ENCODE data around the gene STRBP.

STRBP gene

DNA sequence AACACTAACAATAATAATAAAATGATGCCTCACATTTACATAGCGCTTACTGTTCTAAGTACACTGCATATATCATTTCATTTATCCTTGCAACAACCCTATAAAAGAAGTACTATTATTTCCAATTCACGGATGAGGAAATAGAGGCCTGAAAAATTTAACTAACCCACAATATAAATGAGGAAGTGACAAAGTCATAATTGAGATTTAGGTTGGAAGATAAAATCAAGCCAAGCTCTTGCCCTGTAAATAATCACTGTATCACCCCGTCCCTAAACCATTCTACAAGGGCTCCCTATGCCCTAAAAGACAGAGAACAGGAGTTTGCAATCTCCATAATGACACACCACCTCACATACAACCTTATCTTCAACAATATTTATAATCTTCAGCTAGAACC lies 49.6 kb downstream of the STRBP start:
- H3K4me1 Mint-ChIP-seq, result peaks cover 38% of the 10 kb centered on the region
- no peaks in the 10 kb centered on the region for H3K9me3 Mint-ChIP-seq
- DNase-seq, result no peak
- no peak overlapping the region for H3K4me3 Mint-ChIP-seq
- H3K36me3 Mint-ChIP-seq (ENCODE audit: low read depth), result peaks cover 11% of the 10 kb centered on the region
- H3K27me3 Mint-ChIP-seq (ENCODE audit: low read depth, poor library complexity), result no peaks in the 10 kb centered on the region
- H3K27ac Mint-ChIP-seq, result no peak overlapping the region
- TF ChIP-seq, protein P1, sequence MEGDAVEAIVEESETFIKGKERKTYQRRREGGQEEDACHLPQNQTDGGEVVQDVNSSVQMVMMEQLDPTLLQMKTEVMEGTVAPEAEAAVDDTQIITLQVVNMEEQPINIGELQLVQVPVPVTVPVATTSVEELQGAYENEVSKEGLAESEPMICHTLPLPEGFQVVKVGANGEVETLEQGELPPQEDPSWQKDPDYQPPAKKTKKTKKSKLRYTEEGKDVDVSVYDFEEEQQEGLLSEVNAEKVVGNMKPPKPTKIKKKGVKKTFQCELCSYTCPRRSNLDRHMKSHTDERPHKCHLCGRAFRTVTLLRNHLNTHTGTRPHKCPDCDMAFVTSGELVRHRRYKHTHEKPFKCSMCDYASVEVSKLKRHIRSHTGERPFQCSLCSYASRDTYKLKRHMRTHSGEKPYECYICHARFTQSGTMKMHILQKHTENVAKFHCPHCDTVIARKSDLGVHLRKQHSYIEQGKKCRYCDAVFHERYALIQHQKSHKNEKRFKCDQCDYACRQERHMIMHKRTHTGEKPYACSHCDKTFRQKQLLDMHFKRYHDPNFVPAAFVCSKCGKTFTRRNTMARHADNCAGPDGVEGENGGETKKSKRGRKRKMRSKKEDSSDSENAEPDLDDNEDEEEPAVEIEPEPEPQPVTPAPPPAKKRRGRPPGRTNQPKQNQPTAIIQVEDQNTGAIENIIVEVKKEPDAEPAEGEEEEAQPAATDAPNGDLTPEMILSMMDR (IDR thresholded peaks at IDR 0.05), result no peak

DNA sequence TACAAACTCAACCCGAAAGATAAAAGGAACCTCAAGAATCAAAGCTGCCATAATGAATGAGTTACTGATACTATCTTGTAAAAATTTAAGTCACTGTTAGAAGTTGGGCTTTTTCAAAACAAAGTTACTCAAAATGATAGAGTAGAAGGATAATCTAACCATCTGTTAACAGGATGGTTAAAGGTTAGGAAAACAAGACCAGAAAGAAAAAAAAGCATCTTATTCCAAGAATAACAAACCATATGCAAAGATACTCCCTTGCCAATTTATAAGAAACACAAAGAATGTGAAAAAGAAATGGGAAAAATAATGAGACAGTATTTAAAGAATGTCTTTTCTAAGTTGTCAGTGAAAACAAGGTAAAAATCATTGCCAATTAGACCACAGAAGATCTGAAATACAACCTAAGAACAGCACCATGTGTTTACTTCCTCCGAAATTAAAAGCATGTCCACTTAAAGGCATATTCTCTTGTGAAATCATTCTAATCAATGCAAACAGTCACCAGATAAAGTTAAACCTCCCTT lies 51.2 kb downstream of the STRBP start:
- H3K9me3 Mint-ChIP-seq, result no peaks in the 10 kb centered on the region
- no peaks in the 10 kb centered on the region for H3K27me3 Mint-ChIP-seq (ENCODE audit: low read depth, poor library complexity)
- peaks cover 10% of the 10 kb centered on the region for H3K36me3 Mint-ChIP-seq (ENCODE audit: low read depth)
- peaks cover 38% of the 10 kb centered on the region for H3K4me1 Mint-ChIP-seq
- H3K4me3 Mint-ChIP-seq, result peak overlapping the region; percentile 29
- H3K27ac Mint-ChIP-seq, result peak overlapping the region; percentile 63
- TF ChIP-seq, protein P1 (IDR thresholded peaks at IDR 0.05), result no peak
- DNase-seq, result no peak

DNA sequence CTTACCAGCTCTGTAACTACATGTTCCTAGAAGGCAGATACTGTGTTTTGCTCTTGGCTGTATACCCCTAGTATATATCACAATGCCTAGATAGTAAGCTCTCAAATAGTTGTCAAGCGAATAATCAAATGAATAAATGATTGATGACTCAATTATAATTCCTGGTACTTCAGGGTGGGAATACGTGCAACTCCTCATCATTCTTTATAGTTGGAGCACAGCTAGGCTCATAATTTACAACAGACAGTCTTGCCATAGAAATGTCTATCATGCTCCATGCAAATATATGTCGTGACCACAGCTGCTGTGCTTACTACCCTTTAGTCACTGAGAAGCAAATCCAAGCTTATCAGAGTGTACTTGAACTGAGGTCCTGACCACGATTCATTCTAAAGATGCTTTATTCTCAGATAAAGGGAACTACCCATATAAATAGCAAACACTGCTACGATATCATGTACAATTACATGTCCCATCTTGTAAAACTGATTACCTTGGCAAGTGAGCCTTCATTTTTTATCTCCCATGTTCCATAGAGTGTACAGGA lies 52.1 kb downstream of the STRBP start:
- H3K27me3 Mint-ChIP-seq (ENCODE audit: low read depth, poor library complexity), result no peaks in the 10 kb centered on the region
- DNase-seq, result no peak
- TF ChIP-seq, protein P1 (IDR thresholded peaks at IDR 0.05), result no peak
- peaks cover 35% of the 10 kb centered on the region for H3K4me1 Mint-ChIP-seq
- peak overlapping the region; percentile 63 for H3K27ac Mint-ChIP-seq
- no peaks in the 10 kb centered on the region for H3K9me3 Mint-ChIP-seq
- peaks cover 6% of the 10 kb centered on the region for H3K36me3 Mint-ChIP-seq (ENCODE audit: low read depth)
- no peak overlapping the region for H3K4me3 Mint-ChIP-seq

DNA sequence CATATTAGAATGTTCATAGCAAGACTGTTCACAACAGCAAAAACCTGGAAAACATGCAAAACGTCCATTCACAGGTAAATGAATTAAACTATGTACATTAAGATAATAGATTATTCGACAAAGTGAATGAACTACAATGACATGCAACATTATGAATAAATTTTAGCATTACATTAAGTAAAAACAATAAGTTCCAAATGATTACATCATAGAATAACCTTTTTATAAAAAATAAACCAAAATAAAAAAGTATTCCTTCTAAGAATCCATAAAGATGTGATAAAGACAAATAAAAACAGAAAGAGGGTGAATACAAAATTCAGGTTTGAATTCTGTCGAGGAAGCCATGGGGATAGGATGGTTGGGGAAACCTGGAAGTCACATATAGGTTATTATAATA lies 57.3 kb downstream of the STRBP start:
- TF ChIP-seq, protein P1 (IDR thresholded peaks at IDR 0.05), result no peak
- Mint-ChIP-seq H3K27ac (no peak overlapping the region), H3K4me1 (peaks cover 7% of the 10 kb centered on the region), H3K36me3 (ENCODE audit: low read depth) (peaks cover 3% of the 10 kb centered on the region), H3K27me3 (ENCODE audit: low read depth, poor library complexity) (no peaks in the 10 kb centered on the region), H3K4me3 (no peak overlapping the region), H3K9me3 (no peaks in the 10 kb centered on the region)
- no peak for DNase-seq

DNA sequence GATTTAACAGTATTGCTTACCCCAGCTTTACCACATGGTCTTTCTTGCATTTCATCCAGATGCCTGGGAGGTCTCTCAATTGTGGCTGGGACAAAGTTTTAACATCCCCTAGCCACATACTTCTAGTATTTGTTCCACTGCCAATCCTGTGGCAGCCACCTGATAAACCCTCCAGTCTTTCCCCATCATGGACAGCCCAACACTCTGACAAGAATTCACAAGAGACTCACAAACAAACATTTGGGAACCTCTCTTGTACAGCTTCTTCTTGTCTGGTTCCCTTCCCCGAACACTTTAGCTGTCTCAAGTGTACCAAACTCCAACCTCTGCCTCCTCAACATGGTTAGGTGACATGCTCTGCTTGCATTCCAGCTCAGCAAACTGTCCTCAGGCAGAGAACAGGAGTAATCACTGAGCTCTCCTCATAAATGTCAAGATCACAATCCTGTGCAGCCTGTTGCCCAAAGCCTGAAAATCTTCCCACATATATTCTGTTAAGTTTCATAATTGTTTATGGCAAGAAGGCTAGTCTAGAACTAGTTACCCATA lies 59.7 kb downstream of the STRBP start:
- H3K27ac Mint-ChIP-seq, result no peak overlapping the region
- no peaks in the 10 kb centered on the region for H3K27me3 Mint-ChIP-seq (ENCODE audit: low read depth, poor library complexity)
- H3K9me3 Mint-ChIP-seq, result peaks cover 3% of the 10 kb centered on the region
- peaks cover 4% of the 10 kb centered on the region for H3K4me1 Mint-ChIP-seq
- no peak for DNase-seq
- H3K36me3 Mint-ChIP-seq (ENCODE audit: low read depth), result peaks cover 12% of the 10 kb centered on the region
- TF ChIP-seq, protein P1 (IDR thresholded peaks at IDR 0.05), result no peak
- H3K4me3 Mint-ChIP-seq, result no peak overlapping the region

DNA sequence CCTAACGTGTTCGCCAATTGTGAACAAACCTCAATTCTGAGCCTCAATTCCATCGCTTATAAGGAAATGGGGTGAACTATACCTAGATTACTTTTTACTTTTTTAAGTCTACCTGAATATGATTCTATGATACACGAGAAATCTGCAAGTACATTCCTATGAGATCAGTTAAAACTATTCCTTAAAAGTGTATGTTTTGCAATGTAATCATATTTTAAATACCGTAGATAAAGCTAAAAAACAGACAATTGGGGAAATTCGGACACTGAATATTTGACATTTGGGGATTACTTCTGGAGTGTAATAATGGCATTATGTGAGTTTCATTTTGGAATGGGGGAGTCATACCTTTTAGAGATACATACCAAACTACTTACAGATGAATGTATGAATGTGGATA lies 62.3 kb downstream of the STRBP start:
- Mint-ChIP-seq H3K9me3 (peaks cover 24% of the 10 kb centered on the region), H3K36me3 (ENCODE audit: low read depth) (peaks cover 37% of the 10 kb centered on the region), H3K4me3 (no peak overlapping the region), H3K27me3 (ENCODE audit: low read depth, poor library complexity) (no peaks in the 10 kb centered on the region), H3K27ac (no peak overlapping the region), H3K4me1 (peaks cover 4% of the 10 kb centered on the region)
- TF ChIP-seq, protein P1 (IDR thresholded peaks at IDR 0.05), result no peak
- DNase-seq, result no peak
